Gastroesophageal sphincter (tissue), 4 donors: ENCODE results near the gene PRPF38A. TPM values are rescaled to one million over a fixed set of nuclear protein-coding genes. Genes with fewer than 3 reads are reported as not detected.

Source experiments
- ATAC-seq: fragments of 150-250 bp; one replicate; pipeline ENCODE4 v1.9.1; 2016; ENCODE audit warnings: mild to moderate bottlenecking, moderate library complexity
- H3K27ac ChIP-seq, 4 donors: fragments of 200-600 bp; sonication (generic) in 3 of 4; 1 replicate in 3 of 4; 2 replicates in 1 of 4; pipeline ENCODE4 v1.5.1; 2016 to 2019
- H3K27me3 ChIP-seq: fragments of 200-600 bp; sonication (generic); one replicate; pipeline ENCODE4 v1.5.1; 2019
- H3K36me3 ChIP-seq, 2 donors: fragments of 200-600 bp; sonication (generic); one replicate each; pipeline ENCODE4 v1.5.1; 2019; ENCODE audit warnings: control low read depth in 1 of 2
- H3K4me1 ChIP-seq, 3 donors: fragments of 200-600 bp; sonication (generic); 1 replicate in 2 of 3; 2 replicates in 1 of 3; pipeline ENCODE4 v1.5.1; 2016 to 2019; ENCODE audit warnings: control low read depth in 2 of 3
- H3K4me3 ChIP-seq, 2 donors: fragments of 200-600 bp; sonication (generic); one replicate each; pipeline ENCODE4 v1.5.1; 2019; ENCODE audit warnings: mild to moderate bottlenecking in 1 of 2, moderate library complexity in 1 of 2
- H3K9me3 ChIP-seq, 3 donors: fragments of 200-600 bp; sonication (generic); one replicate each; pipeline ENCODE4 v1.5.1; 2017 to 2019; ENCODE audit warnings: control low read depth in 2 of 3
- CTCF ChIP-seq, 4 experiments: fragments of 200-600 bp in 2 of 4; fragments of 450-650 bp in 2 of 4; sonication (generic) in 1 of 4; IDR thresholded peaks; one replicate each; pipeline ENCODE4 v1.5.1; 2017 to 2019; ENCODE audit warnings: antibody characterized with exemption in 4 of 4, mild to moderate bottlenecking in 2 of 4, moderate library complexity in 2 of 4
- EP300 ChIP-seq: sonication (generic); formaldehyde crosslinking; IDR thresholded peaks from one replicate; pipeline ENCODE4 v1.6.1; 2017; ENCODE audit warnings: antibody characterized with exemption, mild to moderate bottlenecking
- POLR2A ChIP-seq, 2 donors: fragments of 450-650 bp; IDR thresholded peaks; one replicate each; pipeline ENCODE4 v1.6.1; 2017; ENCODE audit warnings: antibody characterized with exemption in 2 of 2, mild to moderate bottlenecking in 2 of 2, moderate library complexity in 1 of 2
- POLR2AphosphoS5 ChIP-seq: sonication (generic); formaldehyde crosslinking; IDR thresholded peaks from one replicate; pipeline ENCODE4 v1.6.1; 2017; ENCODE audit warnings: antibody characterized with exemption
- WGBS, 2 donors: methylation state at CpG; one replicate each; pipeline ENCODE4 v1.1.5; 2018; ENCODE audit warnings: low coverage in 1 of 2; 5-methylcytosine and 5-hydroxymethylcytosine counted together
- total RNA-seq, 4 donors: library from RNA; depleted of rRNA; stranded (reverse); fragments of >200 nt; gene quantifications; one replicate each; pipeline ENCODE4 v1.1.0, GENCODE V29; 2016

PRPF38A gene
- total RNA-seq, 4 donors from 2014 or later, result 15.2 to 20.3 (median 19.5) TPM

- Histone ChIP-seq H3K9me3 (no peaks in the 10 kb centered on the region), H3K4me3 (no peak overlapping the region), H3K27ac (no peak overlapping the region), H3K27me3 (no peaks in the 10 kb centered on the region), H3K4me1 (no peaks in the 10 kb centered on the region), H3K36me3 (peaks cover 0 to 99% of the 10 kb centered on the region in 2 donors)
- 82 to 98% methylated on average over 7 to 8 of the region's 8 CpGs for whole genome bisulfite sequencing, 2 donors
- TF ChIP-seq EP300, result no peak
- no peak for ATAC-seq
Observed at GRCh38 chr1:52432807-52433206, 28.4 kb downstream of the PRPF38A start.

- H3K4me3 ChIP-seq, result no peak overlapping the region
- H3K36me3 ChIP-seq, result peaks cover 0 to 100% of the 10 kb centered on the region in 2 donors
- no peak for ATAC-seq
- no peaks in the 10 kb centered on the region for H3K4me1 ChIP-seq
- no peaks in the 10 kb centered on the region for H3K9me3 ChIP-seq
- H3K27ac ChIP-seq, result no peak overlapping the region
- TF ChIP-seq POLR2AphosphoS5, result no peak
- TF ChIP-seq EP300, result no peak
- no peak for TF ChIP-seq POLR2A (IDR thresholded peaks at IDR 0.05)
- no peak for TF ChIP-seq CTCF (IDR thresholded peaks at IDR 0.05)
- no peaks in the 10 kb centered on the region for H3K27me3 ChIP-seq
- 100% methylated on average over 1 of the region's 1 CpG for WGBS, 2 donors
Observed at GRCh38 chr1:52435211-52435610, 30.8 kb downstream of the PRPF38A start.

- H3K27ac ChIP-seq, result no peak overlapping the region
Observed at GRCh38 chr1:52435650-52436049, 31.2 kb downstream of the PRPF38A start.

GRCh38 chr1:52436817-52437216, 32.4 kb downstream of the PRPF38A start:
- no peaks in the 10 kb centered on the region for H3K4me1 ChIP-seq
- TF ChIP-seq POLR2AphosphoS5 (no peak), POLR2A (IDR thresholded peaks at IDR 0.05) (no peak)
- peaks cover 0 to 98% of the 10 kb centered on the region in 2 donors for H3K36me3 ChIP-seq
- 81 to 83% methylated on average over 7 of the region's 7 CpGs for WGBS, 2 donors
- no peaks in the 10 kb centered on the region for H3K9me3 ChIP-seq
- H3K27ac ChIP-seq, result no peak overlapping the region
- H3K27me3 ChIP-seq, result no peaks in the 10 kb centered on the region
- ATAC-seq, result no peak
- no peak overlapping the region for H3K4me3 ChIP-seq

More at GRCh38 chr1:52435650-52436049, 31.2 kb downstream of the PRPF38A start:
- 100% methylated on average over 1 of the region's 1 CpG for WGBS, 2 donors
- peaks cover 0 to 99% of the 10 kb centered on the region in 2 donors for H3K36me3 ChIP-seq
- ATAC-seq, result no peak
- H3K4me3 ChIP-seq, result no peak overlapping the region
- H3K9me3 ChIP-seq, result no peaks in the 10 kb centered on the region
- H3K27me3 ChIP-seq, result no peaks in the 10 kb centered on the region
- H3K4me1 ChIP-seq, result no peaks in the 10 kb centered on the region
- no peak for TF ChIP-seq CTCF (IDR thresholded peaks at IDR 0.05)
- no peak for TF ChIP-seq POLR2A (IDR thresholded peaks at IDR 0.05)
- no peak for TF ChIP-seq POLR2AphosphoS5
- no peak for TF ChIP-seq EP300

GRCh38 chr1:52439976-52440375, 35.6 kb downstream of the PRPF38A start:
- no peak for ATAC-seq
- 87 to 90% methylated on average over 4 of the region's 4 CpGs for WGBS, 2 donors
- no peak overlapping the region for H3K4me3 ChIP-seq
- no peaks in the 10 kb centered on the region for H3K4me1 ChIP-seq
- TF ChIP-seq POLR2A (IDR thresholded peaks at IDR 0.05) (no peak), EP300 (no peak), CTCF (IDR thresholded peaks at IDR 0.05) (no peak), POLR2AphosphoS5 (no peak)
- peaks cover under 1 to 98% of the 10 kb centered on the region in 2 donors for H3K36me3 ChIP-seq
- H3K9me3 ChIP-seq, result no peaks in the 10 kb centered on the region
- no peaks in the 10 kb centered on the region for H3K27me3 ChIP-seq
- no peak overlapping the region for H3K27ac ChIP-seq

- ATAC-seq, result no peak
- H3K36me3 ChIP-seq, result peaks cover 3 to 78% of the 10 kb centered on the region in 2 donors
- no peaks in the 10 kb centered on the region for H3K9me3 ChIP-seq
- no peak for TF ChIP-seq POLR2AphosphoS5
- TF ChIP-seq EP300, result no peak
- TF ChIP-seq POLR2A (IDR thresholded peaks at IDR 0.05), result no peak
- TF ChIP-seq CTCF (IDR thresholded peaks at IDR 0.05), result no peak
- 64 to 77% methylated on average over 2 of the region's 2 CpGs for WGBS, 2 donors
- no peak overlapping the region for H3K27ac ChIP-seq
- no peaks in the 10 kb centered on the region for H3K4me1 ChIP-seq
- H3K4me3 ChIP-seq, result no peak overlapping the region
- no peaks in the 10 kb centered on the region for H3K27me3 ChIP-seq
Observed at GRCh38 chr1:52444463-52444862, 40.1 kb downstream of the PRPF38A start.
